NCI-H510A treated with DMSO at 0.1 percent for 48 hours (cell line): Measurements from ENCODE around the gene PDZD2.

ENCODE experiments used
- DNase-seq: peaks from one replicate; lab custom pipeline; 2025; lab: John Stamatoyannopoulos, UW

Gene PDZD2

DNA sequence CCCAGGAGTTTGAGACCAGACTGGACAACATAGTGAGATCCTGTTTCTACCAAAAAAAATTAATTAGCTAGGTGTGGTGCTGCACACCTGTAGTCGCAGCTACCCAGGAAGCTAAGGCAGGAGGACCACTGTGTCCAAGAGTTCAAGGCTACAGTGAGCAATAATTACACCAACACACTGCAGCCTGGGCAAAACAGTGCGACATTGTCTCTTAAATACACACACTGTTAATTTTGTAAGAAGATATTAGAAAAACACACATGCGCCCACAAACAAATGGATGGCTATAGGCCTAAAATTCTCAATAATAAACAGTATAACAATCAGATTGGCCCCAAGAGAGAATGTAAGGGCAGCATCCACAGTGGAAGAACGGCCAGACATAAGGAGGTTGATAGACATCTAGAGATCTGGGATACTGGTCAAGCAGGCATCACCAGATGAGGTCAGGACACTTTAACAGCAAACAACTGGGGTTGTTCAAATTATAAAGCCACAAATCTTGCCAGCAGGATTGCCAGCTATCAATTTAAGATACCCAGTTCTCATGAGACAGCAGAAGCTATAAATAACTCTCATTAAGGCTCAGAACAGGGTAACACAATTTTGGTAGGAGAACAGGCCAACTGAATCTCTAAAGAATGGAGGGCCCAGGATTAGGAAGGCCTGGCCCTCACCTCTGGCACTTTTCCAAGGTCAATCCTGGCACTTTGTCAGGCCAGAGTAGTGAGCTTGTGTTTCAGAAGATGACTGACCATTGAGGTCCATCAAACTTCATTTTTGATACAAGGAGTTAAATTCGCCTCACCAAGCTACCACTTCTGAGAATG lies 505.7 kb downstream of the PDZD2 start:
- no peak for DNase-seq

DNA sequence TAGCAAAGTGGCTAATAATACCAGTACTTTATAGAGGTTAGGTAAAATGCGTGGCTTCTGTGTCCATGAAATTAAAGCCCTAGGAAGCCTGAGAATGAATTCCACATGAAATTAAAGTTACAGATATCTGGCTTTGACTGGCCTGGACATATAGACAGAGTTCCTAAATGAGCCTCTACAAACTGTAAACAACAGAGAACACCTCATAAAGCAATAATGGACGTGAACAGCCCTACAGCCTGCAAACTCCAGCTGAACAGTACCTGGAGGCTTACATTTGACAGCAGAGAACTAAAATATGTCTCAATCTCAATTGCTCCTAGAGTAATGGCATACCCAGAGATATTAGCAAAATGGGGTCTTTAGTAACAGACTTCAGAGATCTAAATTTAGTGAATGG lies 506.4 kb downstream of the PDZD2 start:
- DNase-seq = no peak

DNA sequence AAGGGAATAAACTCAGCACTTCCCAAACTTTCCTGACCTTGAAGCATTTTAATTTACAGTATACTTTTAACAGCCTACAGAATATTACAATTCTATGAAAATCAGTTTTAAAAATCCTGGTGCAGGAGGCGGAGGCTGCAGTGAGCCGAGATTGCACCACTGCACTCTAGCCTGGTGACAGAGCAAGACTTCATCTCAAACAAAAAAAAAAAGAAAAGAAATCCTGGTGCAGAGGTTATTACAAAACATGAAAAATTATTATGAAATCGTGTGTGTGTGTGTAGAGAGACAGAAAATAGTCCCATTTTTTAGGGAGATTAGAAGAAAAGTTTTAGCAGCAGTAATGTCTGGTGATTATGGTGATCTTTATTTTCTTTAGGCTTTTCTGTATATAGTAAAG lies 508.3 kb downstream of the PDZD2 start:
- no peak for DNase-seq

DNA sequence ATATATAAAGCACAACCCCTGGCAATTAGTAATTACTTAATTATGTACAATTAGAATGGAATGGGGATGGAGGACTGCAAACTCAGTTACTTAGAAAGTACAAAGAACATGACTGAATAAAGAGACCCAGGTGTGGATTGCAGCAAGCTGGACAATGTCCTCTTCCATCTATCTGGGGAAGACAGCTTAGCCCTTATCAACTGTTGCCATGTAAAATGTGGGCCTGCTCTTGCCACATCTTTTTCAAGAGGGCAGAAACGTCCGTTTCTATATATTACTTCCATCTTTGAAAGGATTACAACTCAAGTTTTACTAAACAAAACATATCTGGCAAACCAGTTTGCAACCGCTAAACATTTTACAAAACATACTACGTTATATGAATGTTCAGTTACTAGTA lies 509.0 kb downstream of the PDZD2 start:
- DNase-seq = no peak

DNA sequence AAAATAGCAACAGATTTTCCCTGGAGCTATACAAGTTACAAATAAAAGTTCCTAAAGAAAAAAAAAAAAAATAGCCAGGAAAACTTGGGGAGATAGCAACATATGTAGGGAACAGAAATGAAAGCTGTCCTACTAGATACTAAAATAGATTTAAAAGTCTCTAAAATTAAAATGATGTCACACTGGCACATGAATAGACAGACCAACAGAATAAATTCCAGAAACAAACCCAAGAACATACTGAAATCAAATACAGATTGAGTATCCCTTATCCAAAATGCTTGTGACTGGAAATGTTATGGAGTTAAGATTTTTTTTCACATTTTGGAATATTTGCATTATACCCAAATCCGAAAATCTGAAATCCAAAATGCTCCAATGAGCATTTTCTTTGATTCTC lies 511.4 kb downstream of the PDZD2 start:
- no peak for DNase-seq

DNA sequence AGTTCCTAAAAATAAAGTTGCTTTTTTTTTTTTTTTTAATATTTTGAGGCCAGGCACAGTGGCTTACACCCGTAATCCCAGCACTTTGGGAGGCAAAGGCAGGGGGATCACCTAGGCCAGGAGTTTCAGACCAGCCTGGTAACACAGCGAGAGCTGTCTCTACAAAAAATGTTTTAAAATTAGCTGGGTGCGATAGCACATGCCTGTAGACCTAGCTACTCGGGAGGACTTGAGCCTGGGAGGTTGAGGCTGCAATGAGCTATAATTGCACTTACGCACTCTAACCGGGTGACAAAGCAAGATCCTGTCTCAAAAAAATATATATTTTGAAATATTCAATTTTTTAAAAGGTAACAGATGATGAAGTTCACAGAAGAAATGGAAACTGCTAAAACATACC lies 512.3 kb downstream of the PDZD2 start:
- DNase-seq = no peak

DNA sequence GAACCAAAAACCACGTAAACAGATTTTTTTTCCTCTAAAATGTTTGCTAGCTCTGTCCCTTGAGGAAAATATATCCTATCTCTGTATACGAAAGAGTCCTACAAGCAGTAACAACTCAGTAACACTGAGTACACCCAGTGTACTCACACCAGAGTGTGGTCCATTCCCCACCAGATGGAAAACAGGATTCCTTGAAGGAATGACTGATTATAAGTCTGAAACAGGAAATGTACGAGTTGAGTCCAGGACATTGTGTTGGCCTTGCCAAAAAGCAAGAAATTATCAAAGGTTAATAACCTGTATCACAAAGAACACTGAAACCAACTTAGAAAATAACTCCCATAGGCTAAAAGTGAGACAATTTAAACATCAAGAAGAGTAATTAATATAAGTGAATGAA lies 514.8 kb downstream of the PDZD2 start:
- no peak for DNase-seq

DNA sequence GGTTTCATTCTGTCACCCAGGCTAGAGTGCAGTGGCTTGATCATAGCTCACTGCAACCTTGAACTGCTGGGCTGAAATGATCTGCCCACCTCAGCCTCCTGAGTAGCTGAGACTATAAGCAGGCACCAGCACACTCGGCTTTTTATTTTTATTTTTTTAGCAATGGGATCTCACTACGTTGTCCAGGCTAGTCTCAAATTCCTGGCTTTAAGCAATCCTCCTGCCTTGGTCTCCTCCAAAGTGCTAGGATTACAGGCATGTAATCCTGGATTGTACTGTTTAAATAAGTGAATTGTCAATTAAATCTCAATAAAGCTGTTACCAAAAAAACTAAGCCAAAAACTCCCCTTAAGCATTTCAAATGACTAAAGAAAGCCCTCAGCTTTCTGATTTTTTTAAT lies 516.3 kb downstream of the PDZD2 start:
- DNase-seq = no peak

DNA sequence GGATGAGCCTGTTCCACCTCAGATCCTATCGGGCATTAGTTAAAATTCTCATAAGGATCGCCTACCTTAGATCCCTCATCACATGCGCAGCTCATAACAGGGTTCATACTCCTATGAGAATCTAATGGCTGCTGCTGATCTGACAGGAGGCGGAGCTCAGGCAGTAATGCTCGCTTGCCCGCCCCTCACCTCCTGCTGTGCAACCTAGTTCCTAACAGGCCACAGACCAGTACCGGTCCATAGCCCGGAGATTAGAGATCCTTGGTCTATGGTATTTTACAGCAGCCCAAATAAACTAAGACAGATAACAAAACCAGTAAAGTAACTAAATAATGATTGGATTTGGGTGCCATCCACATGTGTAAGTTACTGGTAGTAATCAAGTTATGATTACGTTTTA lies 517.7 kb downstream of the PDZD2 start:
- no peak for DNase-seq

DNA sequence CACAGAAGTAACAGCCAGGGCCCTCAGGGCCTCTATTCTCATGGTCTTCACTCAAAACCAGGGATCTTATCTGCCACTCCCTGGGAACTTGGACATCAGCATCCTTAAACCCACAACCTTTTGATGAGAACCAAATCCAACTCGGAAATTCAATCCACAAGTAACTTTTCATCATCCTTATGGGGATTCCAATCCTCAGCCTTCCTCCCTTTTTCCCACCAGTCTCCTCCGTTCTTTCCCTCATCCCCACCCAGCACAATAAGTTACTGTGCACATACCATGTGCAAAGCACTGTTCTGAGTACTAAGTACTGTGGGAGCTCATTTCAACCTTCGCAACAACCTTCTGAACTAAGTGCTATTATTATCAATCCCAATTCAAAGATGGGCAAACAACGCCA lies 518.1 kb downstream of the PDZD2 start:
- DNase-seq = no peak

DNA sequence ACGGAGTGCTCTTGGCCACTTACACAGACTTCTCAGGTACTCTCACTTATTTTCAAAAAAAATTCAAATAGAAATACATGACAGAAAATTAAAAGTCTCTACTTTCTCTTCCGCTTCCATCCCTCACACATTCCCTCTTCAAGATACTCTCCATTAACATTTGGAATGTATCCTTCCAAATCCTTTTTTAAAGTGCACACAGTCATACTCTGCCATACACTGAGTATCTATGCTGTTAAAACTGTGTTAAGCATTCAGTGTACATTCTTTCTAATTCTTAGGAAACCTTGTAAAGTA lies 519.7 kb downstream of the PDZD2 start:
- no peak for DNase-seq

DNA sequence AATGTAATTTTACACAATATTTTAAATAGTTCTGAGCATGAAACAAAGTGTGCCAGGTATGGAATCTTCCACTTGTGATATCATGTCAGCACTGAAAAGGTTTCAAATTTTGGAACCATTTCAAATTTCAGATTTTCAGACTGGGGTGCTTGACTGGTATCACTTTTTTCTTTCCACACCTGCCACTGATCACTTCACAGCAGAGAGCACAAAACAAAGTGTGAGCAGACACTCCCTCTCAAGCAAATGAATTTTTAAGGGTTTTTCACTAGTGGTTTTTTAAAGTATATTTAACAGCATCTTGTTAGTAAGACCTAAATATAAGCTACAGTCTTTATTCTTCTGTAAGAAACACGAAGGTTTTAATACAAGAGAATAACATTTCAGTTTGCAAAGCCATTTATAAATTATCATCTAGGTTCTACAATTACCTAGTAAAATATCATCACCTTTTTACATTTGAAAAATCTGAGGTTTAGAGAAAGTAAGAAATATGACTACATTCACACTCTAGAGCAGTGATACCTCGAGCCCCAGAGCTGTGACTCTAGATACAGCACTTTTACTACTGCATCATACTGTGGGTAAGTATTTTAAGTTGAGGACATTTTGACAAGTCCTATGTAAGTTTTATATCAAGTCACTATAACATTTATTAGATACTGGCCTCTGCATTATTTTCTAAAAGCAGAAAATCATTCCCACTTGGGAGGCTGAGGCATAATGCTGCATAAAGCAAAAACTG lies 520.6 kb downstream of the PDZD2 start:
- no peak for DNase-seq

DNA sequence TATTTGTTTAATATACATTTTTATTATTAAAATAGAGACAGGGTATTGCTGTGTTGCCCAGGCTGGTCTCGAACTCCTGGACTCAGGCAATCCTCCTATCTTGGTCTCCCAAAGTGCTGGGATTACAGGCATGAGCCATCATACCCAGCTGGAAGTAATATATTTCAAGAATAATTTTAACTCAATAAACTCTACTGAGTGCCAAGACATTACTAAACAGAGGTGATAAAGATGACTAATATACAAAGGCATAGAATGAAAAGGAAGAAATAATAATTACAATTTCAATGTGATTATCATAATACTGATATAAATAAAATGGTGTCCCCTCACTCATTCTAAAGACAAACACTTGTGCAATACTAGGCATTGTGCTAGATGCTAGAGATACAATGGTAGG lies 521.3 kb downstream of the PDZD2 start:
- DNase-seq = no peak
